Transverse colon (tissue), 4 donors: ENCODE data around the gene CHRNA5. TPM values are rescaled to one million over a fixed set of nuclear protein-coding genes. Genes with fewer than 3 reads are reported as not detected.

ENCODE experiments used
- DNase-seq: peaks from one replicate; pipeline ENCODE4 v3.0.0-alpha.2; 2019
- H3K27ac ChIP-seq, 4 donors: fragments of 200-600 bp; sonication (generic); 2 replicates each; pipeline ENCODE4 v1.5.1; 2016 to 2018; ENCODE audit warnings: inconsistent platforms in 4 of 4
- H3K27me3 ChIP-seq: fragments of 200-600 bp; sonication (generic); 2 replicates; pipeline ENCODE4 v1.5.1; 2017; ENCODE audit warnings: inconsistent platforms
- H3K36me3 ChIP-seq, 4 donors: fragments of 200-600 bp; sonication (generic); 2 replicates each; pipeline ENCODE4 v1.5.1; 2017 to 2019; ENCODE audit warnings: inconsistent platforms in 4 of 4
- H3K4me1 ChIP-seq, 4 donors: fragments of 200-600 bp; sonication (generic); 2 replicates each; pipeline ENCODE4 v1.5.1; 2017 to 2020; ENCODE audit warnings: inconsistent platforms in 4 of 4
- H3K4me3 ChIP-seq, 4 donors: fragments of 200-600 bp; sonication (generic); 1 replicate in 1 of 4; 2 replicates in 3 of 4; pipeline versions ENCODE4 v1.5.1 to v1.6.1; 2017 to 2019; ENCODE audit warnings: inconsistent platforms in 4 of 4
- H3K9me3 ChIP-seq, 2 donors: fragments of 200-600 bp; sonication (generic); 2 replicates each; pipeline ENCODE4 v1.5.1; 2017 to 2019; ENCODE audit warnings: inconsistent platforms in 2 of 2
- EP300 ChIP-seq: sonication (generic); formaldehyde crosslinking; IDR thresholded peaks from one replicate; pipeline ENCODE4 v1.6.1; 2017; ENCODE audit warnings: antibody characterized with exemption, low read depth
- POLR2A ChIP-seq: fragments of 450-650 bp; IDR thresholded peaks from one replicate; pipeline ENCODE4 v1.6.1; 2016; ENCODE audit warnings: antibody characterized with exemption, mild to moderate bottlenecking, moderate library complexity
- POLR2AphosphoS5 ChIP-seq, 3 donors: sonication (generic); formaldehyde crosslinking; IDR thresholded peaks; one replicate each; pipeline ENCODE4 v1.6.1; 2016; ENCODE audit warnings: antibody characterized with exemption in 3 of 3
- WGBS, 2 donors: methylation state at CpG; one replicate each; pipeline ENCODE4 v1.1.5; 2018; ENCODE audit warnings: low coverage in 1 of 2; 5-methylcytosine and 5-hydroxymethylcytosine counted together
- in situ Hi-C, 4 donors: fragments of 200-750 bp; cut with MboI; loops; one replicate each; pipeline versions ENCODE4 v1.15.0 to v1.15.1; 2017; ENCODE audit warnings: low sequenced_read_pairs in 3 of 4, low pct_ligation_motif_present in 1 of 4, low pct_unique_long_range_greater_than_20kb in 1 of 4
- intact Hi-C: fragments of 100-400 bp; cut with DNase I; formaldehyde crosslinking; loops from one replicate; pipeline ENCODE4 v1.15.1; 2023; ENCODE audit warnings: low total_unique reads
- total RNA-seq, 4 donors: library from RNA; depleted of rRNA; stranded (reverse); fragments of >200 nt; gene quantifications; one replicate each; pipeline ENCODE4 v1.1.0, GENCODE V29; 2016
- TF ChIP-seq, protein P1 (sequence below), 5 experiments: fragments of 200-600 bp in 3 of 5; fragments of 450-650 bp in 2 of 5; sonication (generic) in 3 of 5; IDR thresholded peaks; 1 replicate in 2 of 5; 2 replicates in 3 of 5; pipeline ENCODE4 v1.5.1; 2016 to 2017; ENCODE audit warnings: antibody characterized with exemption in 5 of 5, inconsistent platforms in 3 of 5, mild to moderate bottlenecking in 2 of 5, moderate library complexity in 1 of 5

The CHRNA5 gene
- total RNA-seq, 4 donors from 2014 or later = 0.48 to 3.8 (median 0.82) TPM; not detected in 1

DNA sequence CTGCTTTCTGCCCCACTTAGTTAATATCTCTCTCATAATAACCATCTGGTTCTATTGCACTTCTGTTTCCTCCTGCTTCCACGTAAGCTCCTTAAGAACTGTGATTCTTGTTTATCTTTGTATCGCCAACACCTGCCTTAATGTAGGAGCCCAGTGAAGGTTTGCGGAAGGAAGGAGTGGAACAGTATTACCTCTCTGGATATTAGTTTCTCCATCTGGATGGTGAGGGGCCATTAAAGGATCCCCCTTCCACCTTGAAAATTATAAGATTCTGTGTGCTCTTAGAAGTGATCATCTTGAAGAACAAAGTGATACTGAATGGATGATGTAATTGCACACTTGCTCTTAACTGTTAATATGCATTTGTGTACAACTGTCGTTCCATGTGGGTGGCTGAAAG is 2.2 kb downstream of the CHRNA5 start:
- in situ Hi-C loops = no loop called here
- Histone ChIP-seq H3K4me3 (no peak overlapping the region), H3K27me3 (peaks cover 15% of the 10 kb centered on the region), H3K4me1 (peaks cover 5 to 19% (median 10%) of the 10 kb centered on the region in 4 donors), H3K36me3 (no peaks in the 10 kb centered on the region), H3K9me3 (no peaks in the 10 kb centered on the region), H3K27ac (no peak overlapping the region)
- intact Hi-C loops = no loop called here
- DNase-seq = no peak
- 71 to 84% methylated on average over 2 to 4 of the region's 4 CpGs for WGBS, 2 donors
- TF ChIP-seq EP300 = no peak
- TF ChIP-seq POLR2A = no peak
- TF ChIP-seq, protein P1, sequence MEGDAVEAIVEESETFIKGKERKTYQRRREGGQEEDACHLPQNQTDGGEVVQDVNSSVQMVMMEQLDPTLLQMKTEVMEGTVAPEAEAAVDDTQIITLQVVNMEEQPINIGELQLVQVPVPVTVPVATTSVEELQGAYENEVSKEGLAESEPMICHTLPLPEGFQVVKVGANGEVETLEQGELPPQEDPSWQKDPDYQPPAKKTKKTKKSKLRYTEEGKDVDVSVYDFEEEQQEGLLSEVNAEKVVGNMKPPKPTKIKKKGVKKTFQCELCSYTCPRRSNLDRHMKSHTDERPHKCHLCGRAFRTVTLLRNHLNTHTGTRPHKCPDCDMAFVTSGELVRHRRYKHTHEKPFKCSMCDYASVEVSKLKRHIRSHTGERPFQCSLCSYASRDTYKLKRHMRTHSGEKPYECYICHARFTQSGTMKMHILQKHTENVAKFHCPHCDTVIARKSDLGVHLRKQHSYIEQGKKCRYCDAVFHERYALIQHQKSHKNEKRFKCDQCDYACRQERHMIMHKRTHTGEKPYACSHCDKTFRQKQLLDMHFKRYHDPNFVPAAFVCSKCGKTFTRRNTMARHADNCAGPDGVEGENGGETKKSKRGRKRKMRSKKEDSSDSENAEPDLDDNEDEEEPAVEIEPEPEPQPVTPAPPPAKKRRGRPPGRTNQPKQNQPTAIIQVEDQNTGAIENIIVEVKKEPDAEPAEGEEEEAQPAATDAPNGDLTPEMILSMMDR (IDR thresholded peaks at IDR 0.05) = no peak
- TF ChIP-seq POLR2AphosphoS5 (IDR thresholded peaks at IDR 0.05) = no peak

DNA sequence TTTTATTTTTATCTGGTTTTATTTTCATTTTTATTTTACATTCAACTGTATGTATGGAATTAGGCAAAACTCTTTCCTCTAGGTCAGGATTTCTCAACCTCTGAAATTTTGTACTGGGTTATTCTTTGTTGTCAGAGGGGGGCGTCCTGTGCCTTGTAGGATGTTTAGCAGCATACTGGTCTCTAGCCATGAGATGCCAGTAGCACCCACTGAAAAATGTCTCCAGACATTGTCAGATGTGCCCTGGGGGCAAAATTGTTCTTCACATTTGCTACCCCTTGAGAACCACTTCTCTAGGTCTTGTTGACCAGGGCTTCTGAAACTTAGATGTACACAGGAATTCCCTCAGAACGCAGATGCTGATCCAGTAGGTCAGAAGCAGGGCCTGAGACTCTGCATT is 5.4 kb downstream of the CHRNA5 start:
- no peak for TF ChIP-seq POLR2AphosphoS5 (IDR thresholded peaks at IDR 0.05)
- TF ChIP-seq, protein P1 (IDR thresholded peaks at IDR 0.05) = no peak
- TF ChIP-seq POLR2A = no peak
- TF ChIP-seq EP300 = no peak
- H3K4me3 ChIP-seq = no peak overlapping the region
- DNase-seq = no peak
- no peak overlapping the region for H3K27ac ChIP-seq
- peaks cover 15% of the 10 kb centered on the region for H3K27me3 ChIP-seq
- 82% methylated on average over 2 of the region's 2 CpGs; no CpG with 5 or more reads in 1 of the 2 donors for WGBS, 2 donors
- in situ Hi-C loops = no loop called here
- no peaks in the 10 kb centered on the region for H3K36me3 ChIP-seq
- no peaks in the 10 kb centered on the region for H3K9me3 ChIP-seq
- intact Hi-C loops = no loop called here
- H3K4me1 ChIP-seq = peaks cover 0 to 11% (median 7%) of the 10 kb centered on the region in 4 donors

DNA sequence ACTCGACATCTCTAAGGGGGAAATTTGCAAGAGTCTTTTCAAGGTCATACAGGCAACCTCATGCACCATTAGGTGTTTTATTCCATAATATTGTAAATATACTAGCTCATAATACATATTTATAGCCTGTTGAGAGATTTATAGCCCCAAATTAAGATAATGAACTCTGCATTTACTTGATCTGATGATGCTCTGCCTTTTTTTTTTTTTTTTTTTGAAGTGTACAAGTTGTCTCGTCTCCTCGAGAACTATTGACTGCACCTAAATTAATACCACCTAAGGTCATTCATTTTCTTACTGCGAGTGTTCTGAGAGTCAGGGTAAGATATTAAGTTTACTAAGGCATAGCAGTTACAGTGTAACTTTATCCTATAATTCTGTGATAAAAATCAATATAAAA is 6.1 kb downstream of the CHRNA5 start:
- intact Hi-C loops (no loop called here), in situ Hi-C loops (no loop called here)
- no peaks in the 10 kb centered on the region for H3K9me3 ChIP-seq
- TF ChIP-seq POLR2A (no peak), EP300 (no peak), POLR2AphosphoS5 (IDR thresholded peaks at IDR 0.05) (no peak)
- TF ChIP-seq, protein P1 (IDR thresholded peaks at IDR 0.05) = no peak
- H3K36me3 ChIP-seq = no peaks in the 10 kb centered on the region
- no peak overlapping the region for H3K27ac ChIP-seq
- H3K27me3 ChIP-seq = peaks cover 14% of the 10 kb centered on the region
- no peak for DNase-seq
- no peak overlapping the region for H3K4me3 ChIP-seq
- peaks cover 0 to 5% (median 4%) of the 10 kb centered on the region in 4 donors for H3K4me1 ChIP-seq
- WGBS, 2 donors = 75 to 81% methylated on average over 4 of the region's 4 CpGs

DNA sequence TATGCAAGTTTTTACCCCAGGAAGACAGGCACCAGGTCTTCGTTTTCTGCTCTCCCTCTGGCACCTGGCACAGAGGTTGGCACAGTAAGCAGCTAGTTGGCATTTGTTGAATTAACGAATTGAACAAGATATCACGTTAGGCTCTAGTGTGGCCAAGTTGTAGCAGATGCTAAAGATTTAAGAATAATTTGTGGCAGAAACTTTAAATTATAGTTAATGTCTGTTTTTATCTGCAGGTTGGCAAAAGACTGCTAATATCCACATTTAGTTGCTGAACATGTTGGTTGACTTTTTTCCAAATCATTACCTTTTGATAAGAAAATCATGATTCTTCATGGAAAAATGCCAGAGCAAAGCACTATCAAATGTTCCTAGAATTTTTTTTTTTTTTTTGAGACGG is 8.1 kb downstream of the CHRNA5 start:
- Histone ChIP-seq H3K27me3 (no peaks in the 10 kb centered on the region), H3K36me3 (no peaks in the 10 kb centered on the region), H3K4me1 (no peaks in the 10 kb centered on the region), H3K27ac (no peak overlapping the region), H3K4me3 (no peak overlapping the region), H3K9me3 (no peaks in the 10 kb centered on the region)
- no peak for DNase-seq
- intact Hi-C loops (no loop called here), in situ Hi-C loops (no loop called here)
- TF ChIP-seq EP300 = no peak
- no peak for TF ChIP-seq POLR2AphosphoS5 (IDR thresholded peaks at IDR 0.05)
- TF ChIP-seq, protein P1 (IDR thresholded peaks at IDR 0.05) = no peak
- no peak for TF ChIP-seq POLR2A
- WGBS, 2 donors = 69 to 75% methylated on average over 4 of the region's 4 CpGs
